NCI-H1092 (cell line): ENCODE results near the gene CD36.
A peak's percentile ranks its signal among the peaks of the same experiment; 100 is the strongest.
"Not testable (repeated sequence)": the region's sequence is repeated elsewhere in the genome, so short reads cannot be mapped to it uniquely, and the experiment has no call there.

Experiments used
- DNase-seq: peaks from one replicate; lab custom pipeline; 2025; lab: John Stamatoyannopoulos, UW

The CD36 gene

DNA sequence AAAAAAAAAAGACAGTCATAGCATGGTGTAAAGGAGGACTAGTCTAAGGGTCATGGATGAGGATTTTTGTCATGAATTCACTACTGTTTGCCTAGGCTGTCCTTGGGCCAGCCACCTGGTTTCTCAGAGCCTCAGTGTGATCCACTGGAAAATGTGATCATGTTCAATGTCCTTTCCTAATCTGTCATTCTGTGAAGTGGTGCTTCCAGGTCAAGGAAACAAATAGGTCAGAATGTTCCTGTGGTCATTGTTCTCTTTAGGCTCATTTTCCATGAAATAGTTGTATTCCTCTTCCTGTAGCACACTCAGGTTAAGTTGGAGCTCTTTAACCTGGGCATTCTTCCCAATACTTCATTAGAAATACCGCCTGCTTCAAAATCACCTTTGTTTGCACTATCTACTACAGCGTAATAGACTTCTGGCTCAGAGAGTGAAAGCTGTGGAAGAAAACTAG lies 16.5 kb downstream of the CD36 start:
- no peak for DNase-seq

DNA sequence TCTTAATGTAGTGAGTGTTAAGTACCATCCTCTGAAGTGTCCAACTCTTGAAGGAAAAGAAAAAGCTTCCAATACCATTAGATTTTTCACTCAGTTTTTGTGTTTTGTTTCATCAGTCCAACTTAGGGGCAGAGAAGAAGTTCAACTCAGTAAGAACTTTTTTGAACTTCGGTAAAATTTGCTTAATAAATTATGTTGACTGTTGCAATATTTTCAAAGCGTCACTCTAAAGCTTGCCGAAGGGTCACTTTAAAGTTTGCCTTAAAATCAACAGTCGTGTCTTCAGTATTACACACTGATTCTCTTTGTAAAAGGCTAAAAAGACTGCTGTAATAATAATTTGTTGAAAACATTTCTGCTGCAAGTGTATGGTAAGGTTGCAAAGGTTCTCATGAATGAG lies 17.6 kb downstream of the CD36 start:
- DNase-seq = no peak

DNA sequence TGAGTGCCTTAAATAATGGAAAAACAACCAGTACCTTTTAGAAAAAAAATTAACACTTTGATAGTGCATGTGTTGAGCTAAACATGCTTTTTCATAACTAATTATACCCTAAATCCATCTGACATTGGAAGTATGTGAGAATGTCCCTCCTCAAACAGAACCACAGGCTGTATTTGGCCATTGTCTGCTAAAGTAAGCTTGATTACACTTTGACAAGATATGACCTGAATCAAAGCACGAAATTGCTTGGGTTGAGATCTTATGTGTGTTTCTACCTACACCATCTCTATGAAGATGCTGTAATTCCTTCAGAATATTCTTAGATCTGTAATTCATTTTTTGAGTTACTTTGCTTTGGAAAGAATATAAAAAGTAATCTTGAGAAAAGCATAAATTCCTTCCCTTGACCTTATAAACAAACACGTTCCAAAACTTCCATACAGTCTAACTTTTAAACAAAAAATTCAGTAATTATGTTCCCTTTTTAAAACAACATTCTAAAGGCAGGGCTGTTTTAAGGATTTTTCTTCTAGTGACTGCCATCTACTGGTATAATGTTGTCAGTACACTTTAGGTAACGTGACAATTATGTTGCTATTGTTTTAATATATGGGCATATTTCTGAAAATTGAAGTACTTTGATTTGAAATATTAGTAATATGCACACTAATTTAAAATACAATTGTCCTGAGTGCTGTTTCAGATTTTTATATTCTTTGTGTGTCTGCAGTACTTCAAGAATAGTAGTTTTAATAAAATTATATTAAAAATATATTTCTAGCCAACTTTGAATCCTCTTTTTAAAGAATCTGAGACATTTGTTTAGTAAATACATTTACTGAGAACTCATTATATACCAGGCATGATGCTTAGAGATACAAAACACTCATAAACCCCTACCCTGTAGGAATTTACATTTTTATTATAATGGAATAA lies 20.9 kb downstream of the CD36 start:
- DNase-seq = peak; percentile 4

DNA sequence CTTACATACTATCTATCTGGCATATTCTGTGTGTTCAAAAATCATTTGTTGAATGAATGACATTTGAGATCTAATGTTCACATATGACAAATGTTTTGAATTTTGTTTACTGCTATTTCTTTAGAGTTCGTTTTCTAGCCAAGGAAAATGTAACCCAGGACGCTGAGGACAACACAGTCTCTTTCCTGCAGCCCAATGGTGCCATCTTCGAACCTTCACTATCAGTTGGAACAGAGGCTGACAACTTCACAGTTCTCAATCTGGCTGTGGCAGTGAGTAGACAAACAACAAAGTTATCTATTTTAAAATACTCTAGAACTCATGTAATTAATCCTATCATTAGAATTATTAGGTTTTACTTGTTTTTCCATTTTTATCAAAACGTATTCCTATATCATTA lies 22.5 kb downstream of the CD36 start:
- DNase-seq = no peak

DNA sequence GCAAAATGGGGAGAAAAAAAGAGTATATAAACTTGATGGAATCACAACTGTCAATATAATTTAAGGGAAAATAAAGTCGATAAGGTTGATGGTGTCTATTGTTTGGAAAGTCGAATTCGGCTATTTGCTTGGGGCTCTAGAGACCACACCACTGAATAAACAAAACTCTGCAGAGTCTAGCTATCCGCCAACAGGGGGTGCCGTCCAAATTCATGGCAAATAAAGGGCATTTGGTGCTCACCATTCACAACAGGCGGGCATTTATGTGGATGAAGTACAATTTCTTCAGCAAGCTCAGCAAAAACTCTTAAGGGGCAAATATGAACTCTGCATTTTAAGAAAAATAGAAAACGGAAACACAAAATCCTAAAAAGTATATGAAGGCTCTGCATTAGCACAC lies 23.3 kb downstream of the CD36 start:
- no peak for DNase-seq

DNA sequence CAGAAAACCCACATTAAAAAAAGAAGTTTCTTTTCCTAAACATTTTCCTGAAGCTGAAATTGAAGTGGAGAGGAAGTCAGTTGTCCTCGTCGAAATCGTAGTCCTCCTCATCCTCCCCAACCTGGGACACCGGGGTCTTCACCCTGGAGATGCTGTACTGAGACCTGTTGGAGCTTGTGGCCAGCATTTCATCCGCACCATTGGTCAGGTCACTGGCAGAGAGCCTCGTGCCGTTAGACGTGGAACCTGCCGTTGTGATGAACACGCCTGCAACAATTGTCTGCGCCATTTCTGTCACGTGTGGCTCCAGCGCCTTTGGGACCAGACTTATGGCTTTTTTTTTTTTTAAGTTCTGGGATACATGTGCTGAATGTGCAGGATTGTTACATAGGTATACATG lies 23.8 kb downstream of the CD36 start:
- no peak for DNase-seq

DNA sequence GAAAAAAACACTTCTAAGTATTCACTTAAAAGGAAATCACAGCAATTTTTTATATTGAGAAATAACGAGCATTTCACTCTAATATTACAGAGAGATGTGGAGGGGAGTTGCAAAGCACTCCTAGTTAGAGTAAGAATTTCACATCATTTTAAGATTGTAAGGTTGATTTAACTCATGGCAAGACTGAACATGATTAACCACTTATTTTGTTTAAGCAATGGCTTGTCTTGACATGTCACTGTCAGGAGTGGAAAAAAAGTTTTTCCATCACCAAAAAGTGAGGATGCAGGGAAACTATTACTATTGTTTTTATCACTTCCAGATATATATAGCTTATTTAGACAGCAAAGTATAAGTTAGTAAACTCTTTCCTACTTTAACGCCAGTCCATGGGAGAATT lies 27.1 kb downstream of the CD36 start:
- no peak for DNase-seq

DNA sequence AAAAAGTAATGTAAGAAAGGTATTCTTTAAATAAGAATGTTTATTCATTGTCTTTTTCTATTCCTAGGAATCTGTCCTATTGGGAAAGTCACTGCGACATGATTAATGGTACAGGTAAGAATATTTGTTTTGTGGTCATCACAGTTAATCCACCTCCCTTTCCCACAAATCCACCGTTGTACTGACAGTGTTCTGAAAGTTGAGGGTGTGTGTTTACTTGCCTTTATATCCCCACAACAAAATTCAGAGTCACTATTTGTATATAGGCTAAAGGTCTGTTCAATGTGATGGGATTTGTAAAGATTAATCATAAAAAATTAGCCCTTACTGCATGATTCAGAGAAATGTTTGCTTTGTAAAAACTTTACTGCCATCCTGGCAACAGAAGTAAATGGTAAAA lies 27.9 kb downstream of the CD36 start:
- DNase-seq = no peak

DNA sequence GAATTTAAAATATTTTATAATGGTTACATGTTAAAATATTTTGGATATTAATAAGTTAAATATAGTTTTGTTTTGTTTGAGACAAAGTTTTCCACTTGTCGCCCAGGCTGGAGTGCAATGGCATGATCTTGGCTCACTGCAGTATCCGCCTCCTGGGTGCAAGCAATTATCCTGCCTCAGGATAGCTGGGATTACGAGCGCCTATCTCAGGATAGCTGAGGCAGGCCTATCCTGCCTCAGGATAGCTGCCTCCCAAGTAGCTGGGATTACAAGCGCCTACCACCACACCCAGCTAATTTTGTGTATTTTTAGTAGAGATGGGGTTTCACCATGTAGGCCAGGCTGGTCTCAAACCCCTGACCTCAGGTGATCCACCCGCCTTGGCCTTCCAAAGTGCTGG lies 30.9 kb downstream of the CD36 start:
- DNase-seq = not testable (repeated sequence)

DNA sequence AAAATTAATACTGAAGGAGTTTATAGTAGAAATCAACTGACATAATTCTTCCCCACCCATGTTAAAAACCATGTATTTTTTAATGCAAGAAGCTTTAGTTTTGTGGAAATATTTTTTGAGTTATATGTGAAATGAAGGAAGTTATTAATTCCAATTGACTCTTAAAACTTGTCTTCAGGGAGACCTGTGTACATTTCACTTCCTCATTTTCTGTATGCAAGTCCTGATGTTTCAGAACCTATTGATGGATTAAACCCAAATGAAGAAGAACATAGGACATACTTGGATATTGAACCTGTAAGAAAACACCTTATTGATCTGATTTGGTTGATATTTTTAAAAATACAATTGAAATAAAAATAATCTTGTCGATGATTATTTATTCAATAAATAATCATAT lies 33.3 kb downstream of the CD36 start:
- DNase-seq = no peak

DNA sequence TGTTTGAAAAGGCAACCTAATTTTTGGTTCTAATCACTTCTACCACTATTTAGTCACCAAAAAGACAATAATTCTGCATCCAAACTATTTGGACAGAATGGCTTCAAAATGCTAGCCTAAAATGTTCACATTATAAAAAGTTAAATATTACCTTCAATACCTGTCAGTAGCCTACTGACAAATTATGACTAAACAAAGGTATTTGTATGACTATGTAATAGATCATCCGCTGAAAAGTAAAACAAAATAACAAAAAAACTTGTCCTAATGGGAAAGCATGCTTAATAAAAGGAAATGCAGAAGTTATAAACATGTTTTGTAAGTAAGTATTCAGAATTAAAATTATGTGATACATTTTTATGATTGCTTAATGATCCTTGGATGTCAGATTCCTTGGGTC lies 36.6 kb downstream of the CD36 start:
- DNase-seq = no peak

DNA sequence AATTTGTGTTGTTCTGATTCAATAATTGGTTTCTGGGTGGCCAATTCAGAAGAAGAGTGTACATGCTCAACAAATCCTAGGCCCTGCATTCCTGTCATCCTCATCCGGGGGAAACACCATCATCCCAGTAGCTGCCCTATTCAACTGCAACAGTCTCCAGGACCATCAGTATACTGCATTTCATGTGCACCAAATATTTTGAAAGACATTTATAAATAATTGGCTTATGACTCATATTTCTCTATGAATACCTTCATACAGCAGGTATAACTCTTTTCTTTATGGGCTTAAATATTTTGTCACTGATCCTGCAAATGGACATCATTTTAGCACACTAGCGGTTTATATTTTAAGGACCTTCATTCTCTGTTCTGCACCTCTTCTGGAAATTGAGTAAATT lies 38.0 kb downstream of the CD36 start:
- DNase-seq = no peak

DNA sequence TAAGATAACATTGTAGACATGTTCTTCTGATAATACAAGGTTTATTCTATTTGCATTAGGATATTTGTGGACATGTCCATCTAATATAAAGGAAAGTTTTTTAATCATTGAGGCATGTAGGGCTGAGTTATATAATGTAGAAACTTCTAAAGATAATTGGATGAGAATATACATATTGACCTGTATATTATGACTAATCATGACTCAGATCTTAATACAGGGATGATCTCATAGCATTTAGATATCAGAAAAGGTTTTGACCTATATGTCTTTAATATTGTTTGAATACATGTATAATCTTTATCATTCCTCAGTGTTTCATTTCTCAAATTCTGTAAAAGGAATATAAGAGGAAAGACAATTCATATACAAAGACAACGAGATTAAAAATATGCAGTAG lies 39.2 kb downstream of the CD36 start:
- no peak for DNase-seq

DNA sequence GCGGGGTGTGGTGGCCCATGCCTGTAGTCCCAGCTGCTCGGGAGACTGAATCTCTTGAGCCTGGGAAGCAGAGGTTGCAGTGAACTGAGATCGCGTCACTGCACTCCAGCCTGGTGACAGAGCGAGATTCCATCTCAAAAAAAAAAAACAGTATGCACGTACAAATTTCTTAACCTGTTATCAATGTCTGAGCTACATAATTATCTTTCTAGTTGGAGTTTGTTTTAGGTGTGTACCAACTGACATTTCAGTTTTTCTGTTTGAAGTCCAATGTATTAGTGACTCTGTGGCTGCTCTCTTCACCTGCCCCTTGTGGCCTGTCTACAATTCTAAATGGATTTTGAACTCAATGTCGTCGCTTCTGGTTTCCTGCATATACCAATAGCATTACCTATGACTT lies 40.3 kb downstream of the CD36 start:
- DNase-seq = no peak

DNA sequence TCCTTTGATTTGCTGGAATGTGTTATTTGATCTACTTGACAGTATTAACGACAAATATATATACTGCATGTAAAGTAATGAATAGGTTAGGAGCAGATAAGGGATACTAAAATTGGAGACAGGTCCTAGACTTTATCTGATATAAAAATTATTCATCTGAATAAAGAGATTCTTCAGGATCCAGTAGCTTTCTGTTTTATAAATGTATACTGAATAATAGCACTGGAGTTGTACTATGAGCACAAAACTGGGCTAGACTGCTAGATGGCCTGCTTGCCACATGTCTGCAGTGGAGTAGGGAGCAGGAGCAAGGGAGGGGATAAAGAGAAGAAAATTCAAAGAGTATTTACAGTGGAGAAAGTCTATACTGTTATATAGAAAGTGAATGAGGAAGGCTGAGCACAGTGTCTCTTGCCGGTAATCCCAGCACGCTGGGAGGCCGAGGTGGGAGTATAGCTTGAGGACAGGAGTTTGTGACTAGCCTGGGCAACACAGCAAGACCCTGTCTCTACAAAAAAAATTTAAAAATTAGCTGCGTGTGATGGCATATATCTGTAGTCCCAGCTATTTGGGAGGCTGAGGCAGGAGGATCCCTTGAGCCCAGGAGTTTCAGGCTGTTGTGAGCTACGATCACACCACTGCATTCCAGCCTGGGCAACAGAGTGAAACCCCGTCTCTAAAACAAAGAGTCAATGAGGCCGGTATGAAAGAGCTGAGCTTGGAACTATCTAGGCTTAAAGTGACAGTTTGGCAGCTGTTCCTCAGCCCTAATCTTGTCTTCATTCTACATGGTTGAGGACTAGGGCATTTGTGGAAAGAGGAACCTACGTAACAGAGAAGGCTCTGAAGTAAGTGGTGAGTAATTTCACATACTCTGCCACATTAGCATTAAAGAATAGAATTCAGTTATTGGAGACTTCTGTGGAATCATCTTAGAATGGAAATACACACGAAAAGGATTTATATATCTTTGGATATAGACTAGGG lies 41.8 kb downstream of the CD36 start:
- no peak for DNase-seq

DNA sequence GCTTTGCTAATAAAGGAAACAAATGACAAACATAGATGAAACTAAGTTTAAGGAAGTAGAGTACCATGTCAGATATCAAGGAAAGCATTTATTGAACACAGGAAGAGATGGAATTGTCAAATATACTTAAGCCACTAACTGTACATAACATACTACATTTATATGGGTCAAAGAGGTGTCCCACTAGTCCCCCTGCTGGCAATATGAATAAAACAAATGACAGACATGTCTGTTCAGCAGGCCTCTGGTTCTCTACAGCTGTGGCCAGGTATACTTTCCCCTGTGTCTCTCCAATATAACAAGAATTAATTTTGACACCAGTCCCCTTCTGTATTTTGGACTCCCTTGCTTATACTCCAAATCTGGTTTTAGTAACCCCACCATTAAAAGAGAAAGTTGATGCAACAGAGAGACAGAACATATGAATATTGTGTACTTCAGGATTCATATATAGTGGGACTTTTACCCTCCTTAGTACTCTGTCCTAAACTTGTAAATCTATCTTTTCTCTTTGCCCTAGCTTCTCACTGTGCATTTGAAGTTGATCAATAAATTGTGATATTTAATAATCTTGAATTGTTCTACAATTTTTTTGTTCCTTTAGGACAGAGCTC lies 42.9 kb downstream of the CD36 start:
- peak; percentile 0 for DNase-seq

DNA sequence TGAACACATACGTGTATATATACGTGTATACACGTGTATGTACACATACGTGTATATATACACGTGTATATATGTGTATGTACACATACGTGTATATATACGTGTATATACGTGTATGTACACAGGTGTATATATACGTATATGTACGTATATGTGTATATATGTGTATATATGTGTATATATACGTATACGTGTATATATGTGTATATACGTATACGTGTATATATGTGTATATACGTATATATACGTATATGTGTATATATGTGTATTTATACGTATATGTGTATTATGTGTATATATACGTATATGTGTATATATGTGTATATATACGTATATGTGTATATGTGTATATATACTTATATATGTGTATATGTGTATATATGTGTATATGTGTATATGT lies 44.3 kb downstream of the CD36 start:
- no peak for DNase-seq

DNA sequence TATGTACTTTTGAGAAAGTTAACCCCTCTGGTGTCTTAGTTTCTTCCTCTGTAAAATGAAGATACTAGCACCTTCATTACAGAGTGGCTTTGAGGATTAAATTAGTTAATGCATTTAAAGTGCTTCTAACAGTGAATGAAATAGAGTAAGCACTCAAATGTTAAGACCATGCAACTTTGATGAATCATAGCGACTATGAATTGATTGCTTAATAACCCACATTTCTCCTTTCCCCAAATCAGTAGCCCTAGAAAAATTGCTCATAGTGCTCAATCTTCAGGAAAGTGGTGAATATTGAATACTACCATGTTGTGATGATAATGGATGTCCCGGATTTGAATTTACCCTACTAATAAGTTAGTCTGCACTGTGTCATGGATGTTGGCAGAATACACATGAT lies 48.1 kb downstream of the CD36 start:
- DNase-seq = no peak

DNA sequence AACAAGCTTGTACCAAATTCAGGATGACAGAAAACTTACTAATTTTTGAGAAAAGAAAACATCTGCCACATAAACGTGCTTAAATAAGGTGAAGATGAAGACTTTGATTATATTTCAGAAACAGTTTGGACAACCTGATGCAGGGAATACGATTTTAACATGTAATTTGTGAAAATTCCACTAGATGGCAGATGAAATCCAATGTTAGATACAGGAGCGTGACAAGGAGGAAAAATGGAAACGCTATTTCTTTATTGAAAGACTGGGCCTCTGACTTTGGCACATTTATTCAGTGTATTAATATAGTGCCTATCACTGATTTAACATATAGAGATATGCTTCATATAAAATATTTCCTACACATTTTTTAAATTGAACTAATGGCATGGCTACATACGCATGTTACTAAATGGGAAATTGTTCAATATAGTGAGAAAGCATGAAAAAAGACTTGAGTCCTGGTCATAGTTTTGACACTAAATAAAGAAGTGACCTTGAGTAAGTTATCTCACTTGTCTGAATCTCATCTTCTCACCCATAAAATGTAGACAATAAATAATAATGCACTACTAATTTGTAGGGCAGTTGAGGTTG lies 60.7 kb downstream of the CD36 start:
- peak; percentile 68 for DNase-seq

DNA sequence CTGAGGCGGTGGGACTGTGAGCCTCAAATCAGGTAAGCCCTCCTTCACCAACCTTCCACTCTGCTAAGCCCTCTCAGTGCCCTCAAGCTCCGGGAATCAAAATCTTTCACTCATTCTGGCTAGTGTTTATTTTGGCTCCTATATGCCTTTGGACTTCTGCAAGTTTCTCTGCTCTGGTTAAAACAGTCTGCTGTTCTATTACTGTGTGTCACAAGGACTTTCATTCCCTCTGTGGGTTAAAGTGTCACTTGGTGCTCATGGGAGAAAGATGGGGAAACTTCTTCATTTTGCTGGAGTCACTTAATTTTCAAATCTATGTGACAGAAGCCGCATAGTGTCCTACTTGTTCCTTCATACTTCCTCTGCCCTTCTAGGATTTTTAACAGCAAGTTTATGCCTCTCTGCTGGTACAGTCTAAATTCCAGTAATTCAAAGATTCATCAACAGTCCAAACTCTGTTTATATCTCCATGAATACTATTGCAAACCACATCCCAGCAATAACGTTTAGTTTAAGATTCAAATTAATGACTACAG lies 61.3 kb downstream of the CD36 start:
- DNase-seq = no peak

DNA sequence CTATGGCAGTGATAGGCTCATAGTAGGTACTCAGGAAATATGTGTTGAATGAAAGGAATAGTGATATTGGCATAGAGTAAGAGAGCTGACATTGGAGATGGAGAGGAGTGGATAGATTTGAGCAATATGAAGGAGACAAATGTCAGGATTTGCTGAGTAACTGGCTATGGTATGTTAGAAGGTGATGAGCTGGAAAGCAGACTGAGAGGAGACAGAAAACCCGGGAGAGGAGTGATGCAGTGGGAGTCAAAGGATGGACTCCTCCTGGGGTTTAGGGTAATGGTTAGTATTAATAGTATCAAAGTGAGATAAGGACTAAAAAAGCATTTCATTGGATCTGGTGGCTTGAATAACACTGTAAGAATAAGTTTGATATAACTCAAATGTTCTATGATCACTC lies 64.8 kb downstream of the CD36 start:
- no peak for DNase-seq
